Mesothelial cell of epicardium (in vitro differentiated cells): ENCODE data around the gene QPRT. TPM values are rescaled to one million over a fixed set of nuclear protein-coding genes. Genes with fewer than 3 reads are reported as not detected.
A peak's percentile ranks its signal among the peaks of the same experiment; 100 is the strongest.
"Not testable (repeated sequence)": the region's sequence is repeated elsewhere in the genome, so short reads cannot be mapped to it uniquely, and the experiment has no call there.

Experiments used
- DNase-seq, 2 experiments: peaks; one replicate each; pipeline ENCODE4 v3.0.0; 2021; ENCODE audit warnings: low spot score in 2 of 2; ENCODE audit not compliant: unreplicated experiment in 2 of 2
- H3K27ac Mint-ChIP-seq: 2 replicates; pipeline ENCODE4 v1.8.0; 2021; ENCODE audit warnings: mixed read lengths
- H3K27me3 Mint-ChIP-seq: 2 replicates; pipeline ENCODE4 v1.8.0; 2021; ENCODE audit warnings: low read depth, mixed read lengths
- H3K36me3 Mint-ChIP-seq: 2 replicates; pipeline ENCODE4 v1.8.0; 2021; ENCODE audit warnings: mixed read lengths
- H3K4me1 Mint-ChIP-seq: 2 replicates; pipeline ENCODE4 v1.8.0; 2021; ENCODE audit warnings: mixed read lengths
- H3K4me3 Mint-ChIP-seq: 2 replicates; pipeline ENCODE4 v1.8.0; 2021; ENCODE audit warnings: mild to moderate bottlenecking, moderate library complexity, mixed read lengths
- H3K9me3 Mint-ChIP-seq: 2 replicates; pipeline ENCODE4 v1.8.0; 2021; ENCODE audit warnings: mixed read lengths
- total RNA-seq: library from RNA; stranded (reverse); gene quantifications from 3 replicates; pipeline ENCODE4 v1.2.1, GENCODE V29; 2021
- TF ChIP-seq, protein P1 (sequence below): fragments of 200-600 bp; sonication (generic); IDR thresholded peaks from one replicate; pipeline ENCODE4 v1.5.0; 2021; ENCODE audit warnings: antibody characterized with exemption; ENCODE audit not compliant: unreplicated experiment

The QPRT gene
- total RNA-seq, 1 donor from 2014 or later = 326 TPM

DNA sequence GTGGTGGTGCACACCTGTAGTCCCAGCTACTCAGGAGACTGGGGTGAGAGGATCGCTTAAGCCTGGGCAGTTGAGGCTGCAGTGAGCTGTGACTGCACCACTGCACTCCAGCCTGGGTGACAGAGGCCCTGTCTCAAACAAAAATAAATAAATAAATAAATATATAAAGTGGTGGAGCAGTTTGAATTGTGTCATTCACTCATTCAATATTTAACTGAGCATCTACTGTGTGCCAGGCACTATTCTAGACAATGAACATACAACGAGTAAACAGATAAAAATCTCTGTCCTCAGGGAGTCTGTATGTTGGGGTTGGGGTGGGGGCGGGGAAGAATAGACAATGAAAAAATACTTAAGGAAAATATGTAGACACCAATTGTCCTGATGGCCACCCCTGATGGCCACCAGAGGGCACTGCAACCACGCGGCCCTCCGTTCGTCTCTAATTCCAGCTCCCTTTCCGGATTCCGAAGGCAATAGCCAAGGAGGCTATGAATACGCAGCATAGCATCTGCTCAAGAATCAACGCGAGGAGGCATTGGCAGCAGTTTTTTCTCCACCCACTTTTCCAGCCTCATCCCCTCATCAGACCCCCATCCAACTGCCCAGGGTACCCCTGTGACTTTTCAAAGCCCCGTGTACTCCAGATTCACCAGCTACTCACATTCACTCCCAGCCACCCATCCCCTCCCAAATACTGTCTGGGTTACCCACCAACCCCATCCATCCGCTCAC is 21.4 kb downstream of the QPRT start:
- no peak overlapping the region for H3K4me3 Mint-ChIP-seq
- no peaks in the 10 kb centered on the region for H3K27me3 Mint-ChIP-seq
- peak in 1 of 2 experiments; percentile 72 for DNase-seq
- peaks cover 7% of the 10 kb centered on the region for H3K9me3 Mint-ChIP-seq
- peak overlapping the region; percentile 39 for H3K27ac Mint-ChIP-seq
- TF ChIP-seq, protein P1, sequence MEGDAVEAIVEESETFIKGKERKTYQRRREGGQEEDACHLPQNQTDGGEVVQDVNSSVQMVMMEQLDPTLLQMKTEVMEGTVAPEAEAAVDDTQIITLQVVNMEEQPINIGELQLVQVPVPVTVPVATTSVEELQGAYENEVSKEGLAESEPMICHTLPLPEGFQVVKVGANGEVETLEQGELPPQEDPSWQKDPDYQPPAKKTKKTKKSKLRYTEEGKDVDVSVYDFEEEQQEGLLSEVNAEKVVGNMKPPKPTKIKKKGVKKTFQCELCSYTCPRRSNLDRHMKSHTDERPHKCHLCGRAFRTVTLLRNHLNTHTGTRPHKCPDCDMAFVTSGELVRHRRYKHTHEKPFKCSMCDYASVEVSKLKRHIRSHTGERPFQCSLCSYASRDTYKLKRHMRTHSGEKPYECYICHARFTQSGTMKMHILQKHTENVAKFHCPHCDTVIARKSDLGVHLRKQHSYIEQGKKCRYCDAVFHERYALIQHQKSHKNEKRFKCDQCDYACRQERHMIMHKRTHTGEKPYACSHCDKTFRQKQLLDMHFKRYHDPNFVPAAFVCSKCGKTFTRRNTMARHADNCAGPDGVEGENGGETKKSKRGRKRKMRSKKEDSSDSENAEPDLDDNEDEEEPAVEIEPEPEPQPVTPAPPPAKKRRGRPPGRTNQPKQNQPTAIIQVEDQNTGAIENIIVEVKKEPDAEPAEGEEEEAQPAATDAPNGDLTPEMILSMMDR = peak; percentile 75
- H3K36me3 Mint-ChIP-seq = peaks cover 39% of the 10 kb centered on the region
- H3K4me1 Mint-ChIP-seq = peaks cover 22% of the 10 kb centered on the region

DNA sequence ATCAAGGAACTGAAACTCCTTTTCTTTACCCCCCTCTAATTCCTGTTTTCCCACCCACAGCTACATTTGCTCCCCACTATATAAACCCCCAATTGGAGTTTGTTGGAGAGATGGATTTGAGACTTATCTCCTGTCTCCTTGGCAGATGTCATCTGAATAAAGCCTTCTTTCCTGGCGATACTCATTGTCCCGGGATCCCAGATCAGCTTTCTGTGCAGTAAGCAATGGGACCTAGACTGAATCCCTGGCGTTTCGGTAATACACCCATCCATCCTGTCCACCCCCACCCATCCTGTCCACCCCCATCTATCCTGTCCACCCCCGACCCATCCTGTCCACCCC is 22.2 kb downstream of the QPRT start:
- TF ChIP-seq, protein P1 = no peak
- Mint-ChIP-seq H3K4me3 (no peak overlapping the region), H3K36me3 (peaks cover 34% of the 10 kb centered on the region), H3K9me3 (peaks cover 7% of the 10 kb centered on the region), H3K27ac (no peak overlapping the region), H3K27me3 (no peaks in the 10 kb centered on the region), H3K4me1 (peaks cover 22% of the 10 kb centered on the region)
- no peak for DNase-seq

DNA sequence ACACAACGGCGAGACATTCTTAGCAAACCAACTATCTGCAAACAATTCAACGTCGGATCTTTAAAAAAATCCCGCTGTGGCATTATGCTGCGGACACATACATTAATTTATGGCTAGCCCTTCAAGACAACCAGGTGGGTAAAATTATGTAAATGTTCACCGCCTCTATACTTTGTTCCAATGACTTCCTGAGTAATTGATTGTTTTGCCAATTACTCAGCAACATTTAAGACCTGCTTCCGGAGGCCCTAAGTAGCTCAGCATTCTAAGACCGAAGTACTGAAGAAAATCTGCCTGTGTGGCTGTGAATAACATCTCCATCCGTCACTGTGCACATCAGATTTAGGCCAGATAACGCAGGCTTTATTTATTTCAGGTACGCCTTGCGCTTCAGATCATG is 23.3 kb downstream of the QPRT start:
- peaks cover 22% of the 10 kb centered on the region for H3K4me1 Mint-ChIP-seq
- no peak overlapping the region for H3K4me3 Mint-ChIP-seq
- peaks cover 7% of the 10 kb centered on the region for H3K9me3 Mint-ChIP-seq
- DNase-seq = no peak
- peak overlapping the region; percentile 59 for H3K27ac Mint-ChIP-seq
- TF ChIP-seq, protein P1 = no peak
- peaks cover 24% of the 10 kb centered on the region for H3K36me3 Mint-ChIP-seq
- no peaks in the 10 kb centered on the region for H3K27me3 Mint-ChIP-seq

DNA sequence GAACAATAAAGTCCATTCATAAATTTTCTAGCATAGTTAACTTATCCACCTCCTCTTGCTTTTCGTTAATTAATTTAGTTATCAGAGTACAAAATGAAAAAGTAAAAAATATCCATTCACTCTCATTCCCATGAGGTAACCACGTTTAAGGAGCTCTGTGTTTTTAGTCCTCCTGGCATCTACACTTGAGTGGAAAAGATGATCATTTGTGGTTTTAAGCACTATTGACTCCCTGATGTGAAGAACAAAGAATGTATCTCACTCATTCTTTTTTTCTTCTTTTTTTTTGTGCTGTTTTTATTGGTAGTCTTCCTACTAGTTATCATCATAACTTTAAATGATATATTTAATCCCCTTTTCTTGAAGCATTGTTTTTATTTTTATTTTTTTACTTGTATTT is 26.1 kb downstream of the QPRT start:
- H3K27me3 Mint-ChIP-seq = no peaks in the 10 kb centered on the region
- H3K36me3 Mint-ChIP-seq = peaks cover 3% of the 10 kb centered on the region
- TF ChIP-seq, protein P1 = no peak
- H3K4me1 Mint-ChIP-seq = peaks cover 28% of the 10 kb centered on the region
- DNase-seq = no peak
- no peaks in the 10 kb centered on the region for H3K9me3 Mint-ChIP-seq
- no peak overlapping the region for H3K4me3 Mint-ChIP-seq
- no peak overlapping the region for H3K27ac Mint-ChIP-seq

DNA sequence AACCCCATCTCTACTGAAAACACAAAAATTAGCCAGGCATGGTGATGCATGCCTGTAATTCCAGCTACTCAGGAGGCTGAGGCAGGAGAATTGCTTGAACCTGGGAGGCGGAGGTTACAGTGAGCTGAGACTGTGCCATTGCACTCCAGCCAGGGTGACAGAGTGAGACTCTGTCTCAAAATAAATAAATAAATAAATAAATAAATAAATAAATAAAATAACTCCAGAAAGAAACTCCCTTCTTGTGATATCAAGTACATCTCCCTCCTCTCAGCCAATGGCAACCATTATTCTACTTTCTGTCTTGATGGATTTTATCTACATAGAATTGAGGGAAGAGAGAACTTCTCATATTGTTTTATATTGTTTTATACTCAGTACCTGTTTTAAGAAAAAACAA is 28.2 kb downstream of the QPRT start:
- H3K9me3 Mint-ChIP-seq, H3K4me3 Mint-ChIP-seq, H3K27ac Mint-ChIP-seq, DNase-seq, H3K36me3 Mint-ChIP-seq, H3K27me3 Mint-ChIP-seq: not testable (repeated sequence)
- H3K4me1 Mint-ChIP-seq = peaks cover 28% of the 10 kb centered on the region

DNA sequence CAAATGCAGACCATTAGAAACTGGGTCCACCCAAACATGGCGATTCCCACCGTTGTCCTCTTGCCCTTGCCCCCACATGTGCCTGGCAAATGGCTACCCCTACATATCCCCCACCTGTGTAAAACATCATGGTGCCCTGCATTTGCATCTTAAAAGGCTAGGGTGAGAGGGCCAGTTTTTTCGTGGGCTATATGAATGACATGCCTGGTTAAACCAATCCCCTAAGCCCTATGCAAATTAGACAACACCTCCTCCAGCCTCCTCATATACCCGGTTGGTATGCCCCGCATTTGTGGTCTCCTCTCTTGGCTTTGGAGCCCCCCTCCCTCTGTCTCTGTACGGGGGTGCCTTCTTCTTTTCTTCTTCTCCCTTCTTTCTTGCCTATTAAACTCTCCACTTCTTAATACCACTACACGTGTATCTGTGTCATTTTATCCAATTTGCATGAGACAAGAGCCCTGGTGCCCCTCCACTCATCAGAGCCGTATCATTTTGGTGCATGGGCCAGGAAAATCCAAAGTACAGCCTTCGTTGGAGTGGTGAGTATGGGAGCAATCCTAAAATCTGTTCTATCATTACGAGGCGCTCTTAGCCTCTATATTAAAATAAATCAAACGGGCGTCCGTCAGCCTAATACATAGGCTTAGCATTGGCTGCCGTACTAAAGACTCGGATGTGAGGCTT is 30.1 kb downstream of the QPRT start:
- Mint-ChIP-seq H3K27ac (peak overlapping the region; percentile 76), H3K4me3 (peak overlapping the region; percentile 42), H3K27me3 (no peaks in the 10 kb centered on the region), H3K4me1 (peaks cover 22% of the 10 kb centered on the region), H3K9me3 (no peaks in the 10 kb centered on the region), H3K36me3 (no peaks in the 10 kb centered on the region)
- TF ChIP-seq, protein P1 = no peak
- DNase-seq = no peak

DNA sequence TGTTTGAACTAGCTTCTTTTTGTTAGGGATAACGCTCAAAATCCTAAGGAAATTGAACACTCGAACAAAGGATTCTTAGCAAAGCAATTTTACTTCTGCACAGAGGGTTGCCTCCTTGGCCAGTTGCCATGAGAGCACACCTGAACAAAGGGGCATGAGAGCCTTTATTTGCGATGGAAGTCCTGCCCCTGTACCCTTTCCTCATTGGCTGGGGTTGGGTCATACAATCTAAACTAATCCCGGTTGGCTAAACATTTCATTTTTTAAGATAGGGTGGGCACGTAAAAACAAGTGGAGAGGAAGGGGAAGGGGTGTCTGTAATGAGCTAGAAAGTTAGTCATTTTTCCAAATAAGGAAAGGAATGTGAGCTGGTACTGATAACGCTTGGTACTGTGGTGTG is 30.7 kb downstream of the QPRT start:
- H3K9me3 Mint-ChIP-seq, H3K36me3 Mint-ChIP-seq, H3K27me3 Mint-ChIP-seq, DNase-seq: not testable (repeated sequence)
- Mint-ChIP-seq H3K27ac (peak overlapping the region; percentile 83), H3K4me1 (peaks cover 25% of the 10 kb centered on the region), H3K4me3 (peak overlapping the region; percentile 42)
